A673 (cell line): ENCODE data around the gene KIT. TPM values are rescaled to one million over a fixed set of nuclear protein-coding genes. Genes with fewer than 3 reads are reported as not detected.
A peak's percentile ranks its signal among the peaks of the same experiment; 100 is the strongest.

Experiments
- BruUV-seq: library from RNA; stranded (reverse); fragments of 400-500 nt; replicated peaks from 2 replicates; lab custom pipeline; 2021; lab: Mats Ljungman, UMichigan
- CTCF ChIA-PET: fragments of 300-600 bp; sonication (Branson Sonifier 250); formaldehyde crosslinking; loops from one replicate; lab custom pipeline; 2022; ENCODE audit warnings: antibody characterized with exemption; lab: Charles Lee
- POLR2A ChIA-PET: fragments of 300-600 bp; sonication (Branson Sonifier 250); formaldehyde crosslinking; loops from one replicate; lab custom pipeline; 2022; ENCODE audit warnings: antibody characterized with exemption; ENCODE audit not compliant: low non-redundant PET; lab: Charles Lee
- DNase-seq: peaks from one replicate; pipeline ENCODE4 v3.0.0-alpha.2; 2015; ENCODE audit warnings: low spot score
- H3K27ac ChIP-seq: fragments of 200-600 bp; sonication (generic); 2 replicates; pipeline ENCODE4 v1.5.1; 2016; ENCODE audit warnings: mixed run types, low read depth, mild to moderate bottlenecking, mixed read lengths, antibody characterized with exemption, low read length; ENCODE audit not compliant: poor library complexity, severe bottlenecking
- H3K27me3 ChIP-seq: fragments of 200-600 bp; sonication (generic); replicated peaks from 2 replicates; pipeline ENCODE4 v1.6.1; 2017; ENCODE audit warnings: mixed run types, low read depth, mild to moderate bottlenecking, mixed read lengths, antibody characterized with exemption, low read length; ENCODE audit not compliant: insufficient read depth, poor library complexity
- H3K36me3 ChIP-seq: fragments of 200-600 bp; sonication (generic); 2 replicates; pipeline ENCODE4 v1.6.1; 2016; ENCODE audit warnings: mixed run types, mild to moderate bottlenecking, mixed read lengths, antibody characterized with exemption, low read length; ENCODE audit not compliant: insufficient read depth, poor library complexity, severe bottlenecking
- H3K4me1 ChIP-seq: fragments of 200-600 bp; sonication (generic); 2 replicates; pipeline ENCODE4 v1.6.1; 2017; ENCODE audit warnings: mixed run types, mild to moderate bottlenecking, mixed read lengths, antibody characterized with exemption, low read length; ENCODE audit not compliant: insufficient read depth, poor library complexity, severe bottlenecking
- H3K4me3 ChIP-seq: fragments of 200-600 bp; sonication (generic); 2 replicates; pipeline ENCODE4 v1.5.1; 2016; ENCODE audit warnings: low read depth, mixed run types, mild to moderate bottlenecking, mixed read lengths, low read length; ENCODE audit not compliant: poor library complexity, severe bottlenecking
- H3K9me3 ChIP-seq: fragments of 200-600 bp; sonication (generic); 2 replicates; pipeline ENCODE4 v1.6.1; 2016; ENCODE audit warnings: mixed run types, low read depth, mild to moderate bottlenecking, mixed read lengths, antibody characterized with exemption, low read length; ENCODE audit not compliant: poor library complexity, severe bottlenecking
- EZH2 ChIP-seq: fragments of 200-600 bp; sonication (generic); IDR thresholded peaks from 2 replicates; pipeline ENCODE4 v1.6.1; 2017; ENCODE audit warnings: borderline replicate concordance, low read depth, mild to moderate bottlenecking, mixed read lengths, antibody characterized with exemption, low read length; ENCODE audit not compliant: poor library complexity, severe bottlenecking
- intact Hi-C: fragments of 100-400 bp; cut with micrococcal nuclease; formaldehyde crosslinking; loops from one replicate; pipeline ENCODE4 v1.10.0; 2022; ENCODE audit not compliant: unreplicated experiment
- total RNA-seq: library from RNA; stranded (reverse); gene quantifications from 2 replicates; pipeline ENCODE4 v1.2.3, GENCODE V29; 2021
- TF ChIP-seq, protein P1 (sequence below): fragments of 300-800, 200-600 bp; sonication (generic); conservative IDR thresholded peaks from 2 replicates; pipeline ENCODE4 v1.5.1; 2017; ENCODE audit warnings: low read depth, mild to moderate bottlenecking, antibody characterized with exemption, low read length, moderate library complexity, mixed read lengths

KIT gene
- total RNA-seq, 1 experiment from 2014 or later = 9.5 TPM

DNA sequence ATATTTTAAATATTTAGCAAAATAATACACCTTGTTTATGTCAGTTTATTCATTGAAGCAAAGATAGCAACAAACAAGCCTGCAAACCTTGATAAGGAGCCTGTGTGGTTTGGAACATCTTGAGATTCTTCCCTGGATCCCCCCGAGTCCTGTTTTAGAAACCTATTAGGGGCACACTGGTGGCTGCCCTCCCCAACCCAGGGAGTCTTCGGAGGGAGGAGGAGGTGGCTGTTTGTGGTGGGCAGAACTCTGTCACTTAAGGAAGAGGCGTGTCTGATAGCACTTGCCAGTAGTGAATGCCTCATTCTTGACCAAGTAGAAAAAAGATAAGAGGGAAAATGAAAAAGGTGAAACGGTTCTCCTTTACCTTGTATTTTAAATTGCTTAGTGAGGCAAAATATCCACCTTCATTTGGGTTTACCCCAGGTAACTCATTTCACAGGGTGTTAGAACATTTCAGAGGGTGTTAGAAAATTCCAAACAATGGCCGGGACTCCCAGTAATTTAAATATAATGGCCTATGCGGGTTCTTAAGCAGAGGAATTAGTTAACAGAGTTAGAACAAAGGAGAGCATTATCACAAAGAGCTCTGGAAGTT, 10.4 kb downstream of the KIT start:
- Histone ChIP-seq H3K36me3 (no peaks in the 10 kb centered on the region), H3K4me3 (no peak overlapping the region), H3K9me3 (no peaks in the 10 kb centered on the region), H3K27ac (no peak overlapping the region), H3K27me3 (no peaks in the 10 kb centered on the region), H3K4me1 (peaks cover 10% of the 10 kb centered on the region)
- ChIA-PET POLR2A (no interaction called here), CTCF (no interaction called here)
- no TSS peak for BruUV-seq
- TF ChIP-seq EZH2 = no peak
- TF ChIP-seq, protein P1, sequence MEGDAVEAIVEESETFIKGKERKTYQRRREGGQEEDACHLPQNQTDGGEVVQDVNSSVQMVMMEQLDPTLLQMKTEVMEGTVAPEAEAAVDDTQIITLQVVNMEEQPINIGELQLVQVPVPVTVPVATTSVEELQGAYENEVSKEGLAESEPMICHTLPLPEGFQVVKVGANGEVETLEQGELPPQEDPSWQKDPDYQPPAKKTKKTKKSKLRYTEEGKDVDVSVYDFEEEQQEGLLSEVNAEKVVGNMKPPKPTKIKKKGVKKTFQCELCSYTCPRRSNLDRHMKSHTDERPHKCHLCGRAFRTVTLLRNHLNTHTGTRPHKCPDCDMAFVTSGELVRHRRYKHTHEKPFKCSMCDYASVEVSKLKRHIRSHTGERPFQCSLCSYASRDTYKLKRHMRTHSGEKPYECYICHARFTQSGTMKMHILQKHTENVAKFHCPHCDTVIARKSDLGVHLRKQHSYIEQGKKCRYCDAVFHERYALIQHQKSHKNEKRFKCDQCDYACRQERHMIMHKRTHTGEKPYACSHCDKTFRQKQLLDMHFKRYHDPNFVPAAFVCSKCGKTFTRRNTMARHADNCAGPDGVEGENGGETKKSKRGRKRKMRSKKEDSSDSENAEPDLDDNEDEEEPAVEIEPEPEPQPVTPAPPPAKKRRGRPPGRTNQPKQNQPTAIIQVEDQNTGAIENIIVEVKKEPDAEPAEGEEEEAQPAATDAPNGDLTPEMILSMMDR = no peak
- intact Hi-C loops = no loop called here
- DNase-seq = no peak

GRCh38 chr4:54669831-54670230, 12.1 kb downstream of the KIT start:
- DNase-seq = no peak
- intact Hi-C loops = no loop called here
- POLR2A ChIA-PET = no interaction called here

GRCh38 chr4:54675721-54676461, 18.1 kb downstream of the KIT start:
- CTCF ChIA-PET = no interaction called here
- intact Hi-C loops = loop anchor here (5.0 kb wide), 1 partner anchor 354 kb away; no protein-coding TSS in a partner anchor

More at GRCh38 chr4:54669831-54670230, 12.1 kb downstream of the KIT start:
- Histone ChIP-seq H3K4me1 (peaks cover 9% of the 10 kb centered on the region), H3K27me3 (no peaks in the 10 kb centered on the region), H3K4me3 (no peak overlapping the region), H3K36me3 (no peaks in the 10 kb centered on the region), H3K9me3 (no peaks in the 10 kb centered on the region), H3K27ac (no peak overlapping the region)
- TF ChIP-seq EZH2 = no peak
- TF ChIP-seq, protein P1 = no peak
- CTCF ChIA-PET = no interaction called here
- no TSS peak for BruUV-seq

More at GRCh38 chr4:54675721-54676461, 18.1 kb downstream of the KIT start:
- H3K9me3 ChIP-seq = no peaks in the 10 kb centered on the region
- H3K4me1 ChIP-seq = peaks cover 62% of the 10 kb centered on the region
- H3K27ac ChIP-seq = peak overlapping the region; percentile 93
- DNase-seq = peak; percentile 44
- no peak overlapping the region for H3K4me3 ChIP-seq
- no peaks in the 10 kb centered on the region for H3K36me3 ChIP-seq
- TF ChIP-seq, protein P1 = 0 out of 2 replicates have a peak, but pooled peaks have one; percentile 23
- no peak for TF ChIP-seq EZH2
- BruUV-seq = no TSS peak
- POLR2A ChIA-PET = no interaction called here
- H3K27me3 ChIP-seq = no peaks in the 10 kb centered on the region
